Activated T-cell treated with anti-CD3 and anti-CD28 coated beads, Interleukin-2, amount 50 U/mL, for 48 hours (primary cell): ENCODE results near the gene TWIST2.

ENCODE experiments used
- DNase-seq, 2 experiments: peaks; one replicate each; pipeline ENCODE4 v3.0.0-alpha.2; 2020

TWIST2 gene

GRCh38 chr2:238839428-238839827 lies 8.5 kb upstream of the TWIST2 start:
- no peak for DNase-seq

GRCh38 chr2:238841542-238842164 lies 6.2 kb upstream of the TWIST2 start:
- no peak for DNase-seq

GRCh38 chr2:238843476-238843875 lies 4.4 kb upstream of the TWIST2 start:
- no peak for DNase-seq

- DNase-seq: no peak
Observed at GRCh38 chr2:238845583-238846377, 2.1 kb upstream of the TWIST2 start.

- DNase-seq: no peak
Observed at GRCh38 chr2:238846378-238846627, 1.6 kb upstream of the TWIST2 start.

GRCh38 chr2:238846628-238847418 lies 1.1 kb upstream of the TWIST2 start:
- DNase-seq: no peak

- DNase-seq: no peak
Observed at GRCh38 chr2:238847419-238847801, 475 bp upstream of the TWIST2 start.

GRCh38 chr2:238848691-238848975 lies 748 bp downstream of the TWIST2 start:
- DNase-seq: no peak

GRCh38 chr2:238848976-238849853 lies 1.3 kb downstream of the TWIST2 start:
- DNase-seq: no peak

GRCh38 chr2:238850091-238850490 lies 2.2 kb downstream of the TWIST2 start:
- no peak for DNase-seq

- no peak for DNase-seq
Observed at GRCh38 chr2:238851026-238851425, 3.1 kb downstream of the TWIST2 start.

- DNase-seq: no peak
Observed at GRCh38 chr2:238851761-238852160, 3.9 kb downstream of the TWIST2 start.

GRCh38 chr2:238852206-238852869 lies 4.5 kb downstream of the TWIST2 start:
- DNase-seq: no peak

- DNase-seq: no peak
Observed at GRCh38 chr2:238853218-238853617, 5.3 kb downstream of the TWIST2 start.

- DNase-seq: no peak
Observed at GRCh38 chr2:238853721-238854120, 5.8 kb downstream of the TWIST2 start.

GRCh38 chr2:238854246-238854645 lies 6.4 kb downstream of the TWIST2 start:
- DNase-seq: no peak

- no peak for DNase-seq
Observed at GRCh38 chr2:238854699-238855229, 6.9 kb downstream of the TWIST2 start.

- DNase-seq: no peak
Observed at GRCh38 chr2:238855299-238855698, 7.4 kb downstream of the TWIST2 start.

- no peak for DNase-seq
Observed at GRCh38 chr2:238855891-238856580, 8.2 kb downstream of the TWIST2 start.

GRCh38 chr2:238856713-238857567 lies 9.1 kb downstream of the TWIST2 start:
- DNase-seq: no peak

GRCh38 chr2:238857959-238858358 lies 10.1 kb downstream of the TWIST2 start:
- DNase-seq: no peak
